ENCODE data around the gene MCMBP.
"Not testable (repeated sequence)": the region's sequence is repeated elsewhere in the genome, so short reads cannot be mapped to it uniquely, and the experiment has no call there.

MCMBP gene

GRCh38 chr10:119872860-119873681, 428 bp upstream of the MCMBP start:
- no peak for DNase-seq

GRCh38 chr10:119871881-119872609, 598 bp downstream of the MCMBP start:
- DNase-seq = no peak

DNA sequence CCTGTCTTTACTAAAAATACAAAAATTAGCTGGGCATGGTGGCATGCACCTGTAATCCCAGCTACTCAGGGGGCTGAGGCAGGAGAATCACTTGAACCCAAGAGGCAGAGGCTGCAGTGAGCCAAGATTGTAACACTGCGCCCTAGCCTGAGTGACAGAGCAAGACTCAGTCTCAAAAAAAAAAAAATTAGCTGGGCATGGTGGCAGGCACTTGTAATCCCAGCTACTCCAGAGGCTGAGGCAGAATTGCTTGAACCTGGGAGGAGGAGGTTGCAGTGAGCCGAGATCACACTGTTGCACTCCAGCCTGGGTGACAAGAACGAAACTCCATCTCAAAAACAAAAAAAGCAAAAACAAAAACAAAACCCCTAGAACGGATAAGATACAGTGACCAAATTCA, 3.2 kb downstream of the MCMBP start:
- DNase-seq = not testable (repeated sequence)

GRCh38 chr10:119867317-119867716, 5.3 kb downstream of the MCMBP start:
- DNase-seq = no peak

DNA sequence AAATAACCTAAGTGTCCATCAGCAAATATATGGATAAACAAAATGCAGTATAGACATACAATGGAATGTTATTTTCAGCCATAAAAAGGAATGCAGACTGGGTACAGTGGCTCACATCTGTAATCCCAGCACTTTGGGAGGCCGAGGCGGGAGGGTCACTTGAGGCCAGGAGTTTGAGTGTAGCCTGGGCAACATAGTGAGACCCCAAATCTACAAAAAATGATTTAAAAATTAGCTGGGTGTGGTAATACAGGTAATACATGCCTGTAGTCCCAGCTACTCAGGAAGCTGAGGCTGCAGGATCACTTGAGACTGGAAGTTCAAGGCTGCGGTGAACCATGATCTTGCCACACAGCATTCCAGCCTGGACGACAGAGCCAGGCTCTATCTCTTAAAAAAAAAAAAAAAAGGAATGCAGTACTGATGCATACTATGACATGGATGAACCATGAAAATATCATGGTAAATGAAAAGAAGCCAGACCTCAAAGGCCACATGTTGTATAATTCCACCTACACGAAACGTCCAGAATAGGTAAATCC, 6.9 kb downstream of the MCMBP start:
- no peak for DNase-seq

DNA sequence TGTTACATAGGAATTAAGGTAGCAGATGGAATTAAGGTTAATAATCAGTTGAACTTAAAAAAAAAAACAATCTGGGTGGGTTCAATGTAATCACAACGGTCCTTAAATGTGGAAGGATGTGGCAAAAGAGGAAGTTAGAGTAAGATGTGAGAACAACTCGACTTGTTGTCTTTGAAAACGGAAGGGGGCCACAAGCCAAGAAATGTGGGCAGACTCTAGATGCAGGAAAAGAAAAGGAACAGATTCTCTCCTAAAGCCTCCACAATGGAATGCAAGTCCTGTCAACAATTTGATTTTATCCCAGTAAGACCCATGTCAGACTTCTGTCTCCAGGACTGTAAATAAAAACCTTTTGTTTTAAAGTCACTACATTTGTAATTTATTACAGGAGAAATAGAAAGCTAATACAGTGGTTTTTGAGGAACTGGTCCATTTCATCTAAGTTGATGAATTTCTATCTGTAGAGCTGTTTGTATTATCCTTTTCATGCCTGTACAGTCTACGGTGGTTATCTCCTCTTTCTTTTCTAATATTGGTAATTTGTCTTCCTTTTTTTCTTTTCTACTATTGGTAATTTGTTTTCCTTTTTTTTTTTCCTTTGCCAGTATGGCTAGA, 8.6 kb downstream of the MCMBP start:
- no peak for DNase-seq

DNA sequence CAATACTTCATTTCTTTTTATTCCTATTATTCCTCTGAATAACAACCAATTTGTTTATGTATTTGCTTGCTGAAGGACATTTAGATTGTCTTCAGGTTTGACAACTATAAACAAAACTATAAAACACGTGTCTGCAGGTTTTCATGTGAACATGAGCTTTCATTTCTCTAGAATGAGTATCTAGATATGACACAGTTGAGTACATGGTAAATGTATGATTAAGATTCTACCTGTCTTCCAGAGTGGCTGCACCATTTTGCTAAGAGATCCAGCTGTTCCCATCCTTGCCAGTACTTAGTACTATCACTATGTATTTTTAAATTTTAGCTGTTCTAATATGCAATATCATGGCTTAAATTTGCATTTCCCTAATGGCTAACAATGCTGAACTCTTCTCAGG, 10.1 kb downstream of the MCMBP start:
- no peak for DNase-seq

GRCh38 chr10:119860866-119861607, 11.6 kb downstream of the MCMBP start:
- DNase-seq = no peak

- peak; percentile 15 for DNase-seq
These were observed 13.0 kb downstream of the MCMBP start for GRCh38 chr10:119859420-119860258.

- no peak for DNase-seq
These were observed 14.6 kb downstream of the MCMBP start for GRCh38 chr10:119858063-119858462.

DNA sequence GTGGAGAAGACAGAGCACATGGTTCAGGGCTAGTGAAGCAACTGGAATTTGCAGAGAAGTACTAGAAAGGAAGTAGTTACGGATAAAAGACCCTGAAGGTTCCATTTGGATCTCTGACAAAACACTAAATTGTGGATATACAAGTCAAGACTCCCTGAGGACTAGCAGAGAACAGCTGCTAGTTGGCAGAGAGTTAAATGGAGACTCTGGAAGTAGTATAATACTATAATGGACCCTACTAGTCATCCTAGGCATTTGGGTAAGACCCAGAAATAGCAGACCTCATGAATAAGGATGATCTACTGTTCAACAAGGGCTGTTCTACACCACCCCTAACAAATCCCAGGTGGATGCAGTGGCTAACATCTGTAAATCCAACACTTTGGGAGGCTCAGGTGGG, 19.1 kb downstream of the MCMBP start:
- DNase-seq = no peak

GRCh38 chr10:119852822-119853221, 19.8 kb downstream of the MCMBP start:
- no peak for DNase-seq

GRCh38 chr10:119852277-119852676, 20.4 kb downstream of the MCMBP start:
- no peak for DNase-seq

GRCh38 chr10:119849944-119850343, 22.7 kb downstream of the MCMBP start:
- DNase-seq = no peak

DNA sequence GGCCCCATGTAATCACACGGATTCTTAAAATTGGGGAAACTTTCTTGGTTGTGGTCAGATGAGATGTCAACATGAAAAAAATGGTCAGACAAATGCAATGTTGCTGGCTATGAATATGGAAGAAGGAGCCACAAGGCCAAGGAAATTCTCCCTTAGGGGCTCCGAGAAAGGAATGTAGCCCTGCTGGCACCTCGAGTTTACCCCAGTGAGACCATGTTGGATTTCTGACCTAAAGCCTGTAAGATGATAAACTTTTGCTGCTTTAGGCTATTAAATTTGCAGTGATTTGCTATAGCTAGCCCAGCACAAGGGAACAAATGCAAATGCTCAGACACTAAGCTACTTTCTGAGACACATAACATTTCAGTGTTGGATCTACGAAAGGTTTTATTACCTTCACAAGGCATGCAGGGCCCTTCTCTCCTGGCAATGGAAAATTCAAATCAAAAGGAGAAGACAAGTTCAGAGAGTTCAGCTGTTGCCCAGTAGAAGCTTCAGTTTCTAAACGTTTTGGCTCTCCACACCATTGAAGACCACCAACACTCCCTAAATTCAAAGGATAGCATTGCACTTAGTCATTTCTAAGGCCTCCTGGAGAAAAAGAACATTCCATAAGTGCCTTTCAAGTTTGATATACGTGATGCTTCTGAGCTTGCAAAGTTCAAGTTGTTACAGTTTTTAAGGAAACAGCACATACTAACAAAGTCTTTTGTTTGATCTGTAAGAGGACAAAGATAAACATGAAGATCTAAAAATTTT, 23.4 kb downstream of the MCMBP start:
- DNase-seq = no peak

DNA sequence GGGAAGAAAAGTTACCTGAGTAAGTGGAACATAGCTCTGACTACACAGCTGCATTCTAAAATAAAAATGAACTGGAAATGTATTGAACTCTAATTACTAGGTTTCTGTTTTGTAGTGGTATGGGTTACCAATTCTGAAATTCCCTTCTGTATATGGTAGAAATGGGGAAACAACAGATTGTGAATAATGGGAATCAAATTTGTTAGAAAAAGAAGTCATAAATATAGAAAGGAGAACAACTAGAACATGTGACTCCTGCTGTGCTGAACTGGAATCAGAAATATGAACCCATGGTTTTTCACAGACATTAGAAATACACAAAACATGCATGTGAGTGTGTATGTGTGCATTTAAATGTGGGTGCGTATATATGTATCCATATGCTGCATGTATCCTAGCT, 27.0 kb downstream of the MCMBP start:
- no peak for DNase-seq

- no peak for DNase-seq
These were observed 38.5 kb downstream of the MCMBP start for GRCh38 chr10:119834188-119834587.

- no peak for DNase-seq
These were observed 39.7 kb downstream of the MCMBP start for GRCh38 chr10:119832951-119833350.

DNA sequence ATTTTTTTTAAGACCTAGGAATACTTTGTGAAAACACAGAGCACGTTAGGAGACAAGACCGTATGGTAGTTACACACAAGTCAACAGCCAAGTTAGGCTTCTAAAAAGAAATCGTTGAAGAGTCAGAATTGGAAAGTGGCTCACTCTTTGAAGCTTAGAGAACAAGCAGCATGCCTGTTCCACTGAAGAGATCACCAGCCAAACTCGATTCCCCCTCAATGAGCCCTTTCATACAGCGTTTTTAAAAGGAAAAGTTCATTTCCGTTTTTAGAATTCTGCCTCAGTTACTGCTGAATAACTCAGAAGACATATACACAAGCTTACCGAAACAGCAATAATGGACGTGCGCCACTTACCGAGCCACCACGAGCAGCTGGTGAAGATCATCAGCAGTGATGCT, 41.0 kb downstream of the MCMBP start:
- DNase-seq = no peak

DNA sequence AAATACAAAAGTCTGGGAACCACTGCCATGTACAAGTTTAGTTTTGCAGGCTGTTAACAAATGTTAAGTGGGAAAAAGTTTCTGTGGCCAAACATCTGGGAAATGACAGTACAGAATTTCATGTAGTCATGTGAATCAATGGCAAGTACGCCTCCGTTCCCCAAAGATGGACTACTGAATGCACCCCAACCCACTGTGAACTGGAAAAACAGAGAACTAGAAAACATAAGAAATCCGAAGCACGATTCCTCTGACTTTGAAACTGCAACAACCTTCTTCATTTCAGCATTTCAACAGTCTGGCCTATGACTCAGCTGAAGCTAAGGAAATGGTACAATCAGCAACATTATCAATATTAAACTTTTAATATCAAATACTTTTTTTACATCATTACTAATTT, 41.8 kb downstream of the MCMBP start:
- no peak for DNase-seq

GRCh38 chr10:119829429-119829828, 43.2 kb downstream of the MCMBP start:
- DNase-seq = no peak
